Mesenchymal stem cell (in vitro differentiated cells and primary cell): Measurements from ENCODE around the gene EPC1.

ENCODE experiments used
- DNase-seq: peaks from one replicate; pipeline ENCODE4 v3.0.0-alpha.2; 2013
- H2AFZ ChIP-seq: one replicate; pipeline ENCODE4 v1.6.1; 2013; ENCODE audit warnings: low read depth, mild to moderate bottlenecking, control low read depth, inconsistent platforms, low read length, moderate library complexity
- H2AK5ac ChIP-seq: 2 replicates; pipeline ENCODE4 v1.6.1; 2013; ENCODE audit warnings: low read length, moderate library complexity, mild to moderate bottlenecking, inconsistent platforms; ENCODE audit not compliant: severe bottlenecking
- H2BK120ac ChIP-seq: one replicate; pipeline ENCODE4 v1.6.1; 2013; ENCODE audit warnings: low read depth, mild to moderate bottlenecking, inconsistent platforms, low read length, moderate library complexity
- H2BK12ac ChIP-seq, 2 experiments: one replicate each; pipeline ENCODE4 v1.6.1; 2013; ENCODE audit warnings: inconsistent platforms in 2 of 2, low read length in 2 of 2, mild to moderate bottlenecking in 2 of 2, moderate library complexity in 2 of 2, control low read depth in 1 of 2
- H2BK15ac ChIP-seq: one replicate; pipeline ENCODE4 v1.6.1; 2013; ENCODE audit warnings: mild to moderate bottlenecking, low read depth, inconsistent platforms; ENCODE audit not compliant: poor library complexity, severe bottlenecking
- H2BK5ac ChIP-seq: 2 replicates; pipeline ENCODE4 v1.6.1; 2013; ENCODE audit warnings: low read depth, mild to moderate bottlenecking, low read length, control low read depth, inconsistent platforms; ENCODE audit not compliant: poor library complexity, severe bottlenecking
- H3K14ac ChIP-seq, 2 experiments: one replicate each; pipeline ENCODE4 v1.6.1; 2013; ENCODE audit warnings: inconsistent platforms in 2 of 2, low read length in 2 of 2, control low read depth in 1 of 2, mild to moderate bottlenecking in 1 of 2, moderate library complexity in 1 of 2
- H3K18ac ChIP-seq, 2 experiments: one replicate each; pipeline ENCODE4 v1.6.1; 2013; ENCODE audit warnings: inconsistent platforms in 2 of 2, low read length in 2 of 2, control low read depth in 1 of 2, low read depth in 1 of 2, mild to moderate bottlenecking in 1 of 2
- H3K23ac ChIP-seq, 2 experiments: one replicate each; pipeline ENCODE4 v1.6.1; 2013; ENCODE audit warnings: inconsistent platforms in 2 of 2, low read length in 2 of 2, mild to moderate bottlenecking in 2 of 2, moderate library complexity in 2 of 2, control low read depth in 1 of 2
- H3K27ac ChIP-seq: 2 replicates; pipeline ENCODE4 v1.5.1; 2013; ENCODE audit warnings: mild to moderate bottlenecking, moderate library complexity, low read length, control low read depth, inconsistent platforms; ENCODE audit not compliant: poor library complexity, severe bottlenecking
- H3K27me3 ChIP-seq, 2 experiments: 2 replicates each; pipeline versions ENCODE4 v1.6.1 to v1.7.0; 2013; ENCODE audit warnings: low read length in 2 of 2, mild to moderate bottlenecking in 2 of 2, moderate library complexity in 2 of 2, control low read depth in 1 of 2, inconsistent platforms in 1 of 2; ENCODE audit not compliant: control insufficient read depth in 1 of 2, insufficient read depth in 1 of 2
- H3K36me3 ChIP-seq, 2 experiments: 2 replicates each; pipeline versions ENCODE4 v1.6.1 to v1.7.0; 2013; ENCODE audit warnings: low read length in 2 of 2, control low read depth in 1 of 2, inconsistent platforms in 1 of 2, low read depth in 1 of 2, mild to moderate bottlenecking in 1 of 2; ENCODE audit not compliant: insufficient read depth in 2 of 2, control insufficient read depth in 1 of 2
- H3K4ac ChIP-seq, 2 experiments: one replicate each; pipeline ENCODE4 v1.6.1; 2013; ENCODE audit warnings: inconsistent platforms in 2 of 2, low read length in 2 of 2, mild to moderate bottlenecking in 2 of 2, moderate library complexity in 2 of 2, control low read depth in 1 of 2, low read depth in 1 of 2
- H3K4me1 ChIP-seq: 2 replicates; pipeline ENCODE4 v1.6.1; 2013; ENCODE audit warnings: low read depth, low read length, control low read depth; ENCODE audit not compliant: control insufficient read depth, insufficient read depth
- H3K4me2 ChIP-seq: 2 replicates; pipeline ENCODE4 v1.6.1; 2013; ENCODE audit warnings: low read length, mild to moderate bottlenecking, inconsistent platforms; ENCODE audit not compliant: poor library complexity, severe bottlenecking
- H3K4me3 ChIP-seq, 2 experiments: 2 replicates each; pipeline versions ENCODE4 v1.5.1 to v1.7.0; 2013; ENCODE audit warnings: low read length in 2 of 2, mild to moderate bottlenecking in 2 of 2, control low read depth in 1 of 2, low read depth in 1 of 2; ENCODE audit not compliant: insufficient read depth in 1 of 2
- H3K79me1 ChIP-seq: replicated peaks from 2 replicates; pipeline ENCODE4 v1.6.1; 2013; ENCODE audit warnings: mild to moderate bottlenecking, control low read depth, low read length, inconsistent platforms; ENCODE audit not compliant: poor library complexity, severe bottlenecking
- H3K9ac ChIP-seq: 2 replicates; pipeline ENCODE4 v1.7.0; 2013; ENCODE audit warnings: mild to moderate bottlenecking, low read length, moderate library complexity
- H3K9me3 ChIP-seq: 2 replicates; pipeline ENCODE4 v1.7.0; 2013; ENCODE audit warnings: mild to moderate bottlenecking, low read length; ENCODE audit not compliant: control insufficient read depth
- H4K8ac ChIP-seq: one replicate; pipeline ENCODE4 v1.6.1; 2013; ENCODE audit warnings: inconsistent platforms, mild to moderate bottlenecking, low read length, moderate library complexity
- H4K91ac ChIP-seq: one replicate; pipeline ENCODE4 v1.6.1; 2013; ENCODE audit warnings: mild to moderate bottlenecking, low read length, inconsistent platforms
- WGBS: methylation state at CpG from one replicate; pipeline ENCODE4 v1.1.7; 2013; ENCODE audit warnings: mixed read lengths; 5-methylcytosine and 5-hydroxymethylcytosine counted together

EPC1 gene

DNA sequence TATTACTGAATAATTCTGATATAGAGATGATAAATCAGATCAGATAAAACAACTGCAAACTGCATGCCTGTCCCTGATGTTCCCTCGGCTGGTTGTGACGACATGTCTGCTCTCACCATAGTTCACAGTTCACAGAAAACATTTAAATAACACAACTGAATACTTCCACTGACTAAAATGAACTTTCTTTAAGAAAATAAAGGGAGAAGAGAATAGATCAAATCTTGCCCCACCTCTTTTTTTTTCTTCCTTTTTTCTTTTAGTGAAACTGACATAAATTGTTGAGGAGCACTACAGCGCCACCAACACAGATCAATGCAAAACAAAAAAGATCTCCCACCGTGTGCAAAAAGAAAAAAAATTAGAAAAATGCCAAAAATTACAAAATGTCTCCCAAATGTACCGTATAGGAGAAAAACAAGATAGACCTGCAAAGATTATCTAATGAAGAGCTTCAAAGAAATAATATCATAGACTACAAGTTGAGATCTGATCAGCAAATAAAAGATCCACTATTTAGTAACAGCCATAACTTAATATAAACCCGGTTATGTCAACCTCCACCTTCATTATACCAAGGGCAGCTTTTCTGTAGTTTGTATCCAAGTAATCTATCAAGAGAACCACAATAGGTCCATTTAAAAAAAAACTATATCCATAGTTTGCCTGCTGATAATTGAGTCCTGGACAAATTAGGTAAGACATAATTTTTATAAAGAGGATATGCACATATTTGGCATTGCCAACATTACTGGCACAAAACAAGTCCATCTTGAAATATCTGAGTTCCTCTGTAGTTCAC lies 30.7 kb upstream of the EPC1 start:
- Histone ChIP-seq H4K8ac (no peak overlapping the region), H3K79me1 (no peaks in the 10 kb centered on the region), H3K27ac (peak overlapping the region; percentile 59), H4K91ac (no peak overlapping the region), H2AK5ac (no peak overlapping the region), H3K4me2 (peak overlapping the region; percentile 10), H3K4me1 (peaks cover 2% of the 10 kb centered on the region), H2BK12ac (no peak overlapping the region), H3K18ac (no peak overlapping the region), H3K14ac (no peak overlapping the region), H2AFZ (no peak overlapping the region), H3K9me3 (no peaks in the 10 kb centered on the region), H3K36me3 (no peaks in the 10 kb centered on the region), H3K4ac (no peak overlapping the region), H3K23ac (no peak overlapping the region), H3K4me3 (peak overlapping the region in 1 of 2 experiments; percentile 88), H3K27me3 (no peaks in the 10 kb centered on the region), H2BK120ac (no peak overlapping the region), H2BK5ac (no peak overlapping the region), H3K9ac (peak overlapping the region; percentile 95), H2BK15ac (no peak overlapping the region)
- WGBS: 0% methylated on average over 4 of the region's 6 CpGs
- peak; percentile 65 for DNase-seq

DNA sequence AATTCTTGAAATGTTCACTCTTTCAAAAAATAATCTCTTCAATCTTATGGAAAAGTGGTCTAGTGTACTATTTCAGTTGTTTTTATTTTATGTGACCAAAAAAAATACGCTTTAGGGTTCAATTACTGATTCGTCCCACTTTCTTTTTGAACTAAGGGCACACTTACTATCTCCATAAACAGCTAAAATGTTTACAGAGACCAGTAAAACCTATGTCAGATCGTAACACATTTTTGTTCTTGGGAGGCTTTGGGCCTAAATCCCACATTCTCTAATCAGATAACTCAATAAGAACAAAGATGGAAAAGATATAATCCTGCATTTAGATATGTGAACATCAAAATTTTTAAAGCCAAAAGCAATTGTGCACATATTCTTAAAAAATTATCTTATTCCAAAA lies 29.8 kb upstream of the EPC1 start:
- Histone ChIP-seq H3K27me3 (no peaks in the 10 kb centered on the region), H3K23ac (no peak overlapping the region), H3K9me3 (no peaks in the 10 kb centered on the region), H2BK12ac (no peak overlapping the region), H2AFZ (no peak overlapping the region), H2BK5ac (no peak overlapping the region), H3K36me3 (no peaks in the 10 kb centered on the region), H3K27ac (no peak overlapping the region), H3K4me2 (no peak overlapping the region), H3K79me1 (no peaks in the 10 kb centered on the region), H4K8ac (no peak overlapping the region), H3K9ac (peak overlapping the region; percentile 95), H2AK5ac (no peak overlapping the region), H3K4me1 (peaks cover 2% of the 10 kb centered on the region), H4K91ac (no peak overlapping the region), H3K4me3 (peak overlapping the region in 1 of 2 experiments; percentile 88), H3K4ac (no peak overlapping the region), H3K14ac (no peak overlapping the region), H3K18ac (no peak overlapping the region), H2BK15ac (no peak overlapping the region), H2BK120ac (no peak overlapping the region)
- DNase-seq: peak; percentile 18
- WGBS: 28% methylated on average over 2 of the region's 3 CpGs

DNA sequence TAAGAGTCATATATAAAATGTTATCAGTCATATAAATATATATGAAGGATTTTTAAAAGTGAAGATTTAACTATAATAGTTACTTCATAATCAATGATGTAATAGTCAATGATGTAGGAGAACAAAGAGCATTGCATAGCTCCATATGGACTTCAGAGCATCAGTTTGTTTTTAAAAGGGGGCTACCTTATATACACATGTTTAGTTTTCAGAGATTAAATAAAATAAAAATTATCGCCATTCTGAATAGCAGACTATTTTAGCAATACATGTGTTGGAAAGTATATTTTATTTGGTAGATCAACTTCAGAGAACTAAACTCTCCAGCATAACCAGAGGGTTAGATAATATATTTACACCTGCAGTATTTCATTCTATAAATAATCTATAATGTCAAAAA lies 29.1 kb upstream of the EPC1 start:
- no peak for DNase-seq

DNA sequence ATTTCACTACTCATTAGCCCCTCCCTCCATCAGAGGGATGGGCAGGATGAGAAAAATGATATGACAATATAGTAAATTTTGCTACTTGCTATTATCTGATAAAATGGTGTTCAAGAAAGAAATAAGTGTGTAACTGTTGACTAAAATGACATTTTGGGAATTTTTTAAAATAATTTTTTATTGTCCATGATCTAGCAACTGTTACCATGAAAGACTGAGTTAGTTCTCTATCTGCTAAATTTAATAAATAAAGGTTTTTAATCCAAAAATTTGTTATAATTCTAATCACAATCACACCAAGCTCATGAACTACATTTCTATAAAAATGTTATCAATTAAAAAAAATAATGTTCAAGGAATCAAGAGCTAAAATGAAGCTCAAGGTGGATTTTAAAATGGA lies 28.7 kb upstream of the EPC1 start:
- Histone ChIP-seq H2BK15ac (no peak overlapping the region), H3K27ac (no peak overlapping the region), H3K4ac (no peak overlapping the region), H3K36me3 (no peaks in the 10 kb centered on the region), H2BK5ac (no peak overlapping the region), H4K8ac (no peak overlapping the region), H3K18ac (no peak overlapping the region), H4K91ac (no peak overlapping the region), H3K4me2 (no peak overlapping the region), H2BK120ac (no peak overlapping the region), H3K9me3 (no peaks in the 10 kb centered on the region), H3K4me3 (peak overlapping the region in 1 of 2 experiments; percentile 88), H2AK5ac (no peak overlapping the region), H3K14ac (no peak overlapping the region), H3K79me1 (peaks cover 2% of the 10 kb centered on the region), H3K27me3 (no peaks in the 10 kb centered on the region), H3K9ac (peak overlapping the region; percentile 95), H2BK12ac (no peak overlapping the region), H3K4me1 (peaks cover 2% of the 10 kb centered on the region), H2AFZ (no peak overlapping the region), H3K23ac (no peak overlapping the region)
- no peak for DNase-seq

More for the DNA sequence above, 29.1 kb upstream of the EPC1 start:
- Histone ChIP-seq H3K27ac (no peak overlapping the region), H3K9ac (peak overlapping the region; percentile 95), H3K4ac (no peak overlapping the region), H2BK15ac (no peak overlapping the region), H3K4me2 (no peak overlapping the region), H4K8ac (no peak overlapping the region), H2BK12ac (no peak overlapping the region), H3K4me3 (peak overlapping the region in 1 of 2 experiments; percentile 88), H3K36me3 (no peaks in the 10 kb centered on the region), H3K9me3 (no peaks in the 10 kb centered on the region), H3K23ac (no peak overlapping the region), H3K79me1 (peaks cover 1% of the 10 kb centered on the region), H3K27me3 (no peaks in the 10 kb centered on the region), H2AFZ (no peak overlapping the region), H4K91ac (no peak overlapping the region), H3K14ac (no peak overlapping the region), H2BK5ac (no peak overlapping the region), H2AK5ac (no peak overlapping the region), H3K18ac (no peak overlapping the region), H3K4me1 (peaks cover 2% of the 10 kb centered on the region), H2BK120ac (no peak overlapping the region)
- no CpG with 5 or more reads among the region's 1 CpG for WGBS
